Measurements from ENCODE around the gene RNU1-2. TPM values are rescaled to one million over a fixed set of nuclear protein-coding genes. Genes with fewer than 3 reads are reported as not detected.
"Not testable (repeated sequence)": the region's sequence is repeated elsewhere in the genome, so short reads cannot be mapped to it uniquely, and the experiment has no call there.

The RNU1-2 gene
- total RNA-seq, 1 donor from 2014 or later: 2,369 TPM

DNA sequence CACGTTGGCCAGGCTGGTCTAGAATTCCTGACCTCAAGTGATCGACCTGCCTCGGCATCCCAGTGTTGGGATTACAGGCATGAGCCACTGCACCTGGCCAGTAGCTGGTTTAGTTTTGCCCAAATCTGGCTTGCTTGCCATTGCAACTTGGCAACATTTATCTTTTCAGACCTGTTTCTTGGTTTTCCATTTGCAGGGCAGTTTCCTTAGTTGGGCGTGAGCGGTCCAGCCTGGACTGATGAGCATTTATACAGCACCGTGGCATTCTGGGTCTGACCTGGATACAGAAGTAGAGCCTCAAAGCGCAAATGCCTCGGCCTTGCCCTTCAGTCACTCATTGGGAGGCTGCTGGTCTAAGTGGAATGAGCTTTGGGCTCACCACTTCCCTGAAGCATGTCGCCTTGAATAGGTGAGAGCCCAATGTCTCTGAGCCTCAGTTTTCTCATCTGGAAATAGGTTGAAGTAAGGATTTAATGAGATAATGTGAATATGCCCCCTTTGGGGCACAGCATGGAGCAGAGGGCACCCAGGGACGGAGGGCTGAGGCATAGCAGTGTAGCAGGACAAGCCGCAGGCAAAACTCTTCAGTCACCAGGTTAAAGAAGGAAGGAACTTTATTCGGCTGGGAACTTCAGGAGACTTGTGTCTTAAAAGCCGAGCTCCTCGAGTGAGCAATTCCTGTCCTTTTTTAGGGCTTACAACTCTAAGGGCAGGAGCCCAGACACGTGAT, 23.3 kb downstream of the RNU1-2 start:
- H3K9me3 Mint-ChIP-seq; H3K36me3 Mint-ChIP-seq (ENCODE audit: low read depth); intact Hi-C loops (cut with micrococcal nuclease); H3K27me3 Mint-ChIP-seq (ENCODE audit: low read depth); DNase-seq (ENCODE audit: low spot score); H3K27ac Mint-ChIP-seq; H3K4me3 Mint-ChIP-seq (ENCODE audit: low read depth): not testable (repeated sequence)
- H3K4me1 Mint-ChIP-seq (ENCODE audit: low read depth): peaks cover 16% of the 10 kb centered on the region

DNA sequence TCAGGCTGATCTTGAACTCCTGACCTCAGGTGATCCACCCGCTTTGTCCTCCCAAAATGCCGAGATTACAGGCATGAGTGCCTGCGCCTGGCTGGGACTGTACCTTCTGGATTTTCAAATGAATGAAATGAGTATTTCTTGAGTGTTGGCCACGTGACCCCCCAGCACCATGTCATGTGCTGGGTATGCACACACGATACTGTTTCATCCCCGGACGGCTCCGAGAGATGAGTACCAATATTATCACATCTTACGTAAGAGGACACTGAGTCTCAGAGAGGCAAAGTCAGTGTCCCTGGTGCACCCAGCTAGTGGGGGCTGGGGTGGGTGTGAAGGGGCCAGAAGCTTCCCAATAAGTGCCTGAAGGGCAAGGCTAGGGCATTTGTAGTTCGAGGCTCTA, 25.2 kb downstream of the RNU1-2 start:
- Mint-ChIP-seq H3K9me3 (no peaks in the 10 kb centered on the region), H3K4me1 (ENCODE audit: low read depth) (peaks cover 14% of the 10 kb centered on the region), H3K27ac (no peak overlapping the region), H3K36me3 (ENCODE audit: low read depth) (no peaks in the 10 kb centered on the region), H3K27me3 (ENCODE audit: low read depth) (no peaks in the 10 kb centered on the region), H3K4me3 (ENCODE audit: low read depth) (no peak overlapping the region)
- intact Hi-C loops (cut with micrococcal nuclease): no loop called here
- no peak for DNase-seq (ENCODE audit: low spot score)

DNA sequence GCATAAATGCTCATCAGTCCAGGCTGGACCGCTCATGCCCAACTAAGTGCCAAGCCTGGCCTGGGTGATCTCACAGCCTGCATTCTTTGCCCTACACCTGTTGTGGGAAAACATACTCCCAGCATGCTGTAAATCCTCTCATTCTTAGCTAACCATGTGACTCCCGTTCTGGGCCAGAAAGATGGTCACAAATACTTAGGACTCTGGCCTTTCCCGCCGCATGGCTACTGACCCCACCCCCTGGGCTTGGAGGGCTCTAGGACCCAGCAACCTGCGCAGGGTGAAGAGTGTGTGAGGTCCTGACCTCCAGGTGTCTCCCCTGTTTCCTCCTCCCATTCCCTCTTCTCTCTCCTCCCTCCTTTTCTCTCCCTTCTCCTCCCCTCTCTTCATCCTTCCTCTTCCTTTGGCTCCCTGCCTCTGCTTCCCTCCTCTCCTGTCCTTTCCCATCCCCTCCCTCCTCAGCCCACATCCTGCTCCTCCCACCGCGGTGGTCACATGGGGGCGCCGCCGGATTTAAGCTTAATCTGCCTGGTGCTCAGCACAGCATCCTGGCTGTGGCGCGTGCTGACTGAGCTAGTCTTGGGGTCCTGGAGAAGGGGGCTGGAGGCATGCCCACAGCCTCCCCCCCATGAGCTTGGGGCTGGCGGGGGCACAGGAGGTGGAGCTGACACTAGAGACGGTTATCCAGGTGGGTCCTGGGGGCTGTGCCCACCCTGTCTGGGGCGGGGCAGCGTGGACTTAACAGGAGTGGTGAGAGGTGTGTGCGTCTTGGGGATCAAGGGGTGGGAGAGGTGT, 25.8 kb downstream of the RNU1-2 start, which contains the start of gene CROCC:
TSS of gene CROCC (plus strand) at position 541 of the 795 bp plus-strand sequence. CDS start at position 629, 88 bp downstream.
- H3K27ac Mint-ChIP-seq: peak within 1 kb of the TSS; percentile 58
- H3K4me3 Mint-ChIP-seq (ENCODE audit: low read depth): peak within 1 kb of the TSS; percentile 34
- no peaks in the 10 kb centered on the region for H3K36me3 Mint-ChIP-seq (ENCODE audit: low read depth)
- peaks cover 11% of the 10 kb centered on the region for H3K4me1 Mint-ChIP-seq (ENCODE audit: low read depth)
- intact Hi-C loops (cut with micrococcal nuclease): no loop called here
- no peak for DNase-seq (ENCODE audit: low spot score)
- H3K27me3 Mint-ChIP-seq (ENCODE audit: low read depth): no peaks in the 10 kb centered on the region
- H3K9me3 Mint-ChIP-seq: no peaks in the 10 kb centered on the region

DNA sequence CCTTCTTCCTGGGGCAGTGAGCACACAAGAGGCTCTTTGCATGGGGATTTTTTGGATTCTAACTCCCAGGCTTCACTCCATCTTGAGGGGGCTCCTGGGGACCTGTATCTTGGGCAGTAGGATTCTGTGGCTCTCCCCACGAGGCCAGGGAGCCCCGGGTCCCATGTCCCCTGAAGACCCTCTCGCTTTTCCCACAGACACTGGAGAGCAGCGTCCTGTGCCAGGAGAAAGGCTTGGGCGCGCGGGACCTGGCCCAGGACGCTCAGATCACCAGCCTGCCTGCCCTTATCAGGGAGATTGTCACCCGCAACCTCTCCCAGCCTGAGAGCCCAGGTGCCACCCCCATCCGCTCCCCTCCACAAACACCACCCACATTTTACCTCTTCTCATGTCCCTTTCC, 26.7 kb downstream of the RNU1-2 start:
- H3K4me3 Mint-ChIP-seq (ENCODE audit: low read depth): no peak overlapping the region
- H3K9me3 Mint-ChIP-seq: no peaks in the 10 kb centered on the region
- no peaks in the 10 kb centered on the region for H3K36me3 Mint-ChIP-seq (ENCODE audit: low read depth)
- intact Hi-C loops (cut with micrococcal nuclease): no loop called here
- peaks cover 11% of the 10 kb centered on the region for H3K4me1 Mint-ChIP-seq (ENCODE audit: low read depth)
- no peak overlapping the region for H3K27ac Mint-ChIP-seq
- no peak for DNase-seq (ENCODE audit: low spot score)
- H3K27me3 Mint-ChIP-seq (ENCODE audit: low read depth): no peaks in the 10 kb centered on the region

DNA sequence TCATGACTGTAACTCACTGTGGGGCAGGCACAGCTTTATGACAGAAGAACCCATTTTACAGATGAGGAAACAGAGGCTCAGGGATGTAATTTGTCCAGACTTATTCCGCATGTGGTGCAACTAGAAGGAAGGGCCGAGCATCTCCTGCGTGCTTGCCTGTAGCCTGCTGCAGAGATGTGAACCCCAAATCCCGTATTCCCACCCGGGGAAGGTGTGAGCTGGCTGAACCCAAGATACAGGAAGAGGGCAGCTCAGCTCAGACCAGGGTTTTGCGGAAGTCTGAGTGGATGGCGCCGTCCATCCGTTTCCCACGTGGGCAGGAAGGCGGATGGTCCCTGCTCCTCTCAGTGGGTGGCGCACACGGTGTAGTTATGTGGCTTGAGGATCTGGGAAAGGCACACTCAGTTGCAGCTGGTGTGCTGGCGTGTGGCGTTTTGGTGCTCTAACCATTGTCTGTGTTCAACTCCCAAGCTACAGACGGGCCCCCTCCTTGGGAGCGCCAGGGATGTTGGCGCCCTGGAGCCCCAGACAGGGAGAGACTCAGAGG, 27.2 kb downstream of the RNU1-2 start:
- no peak for DNase-seq (ENCODE audit: low spot score)
- Mint-ChIP-seq H3K9me3 (no peaks in the 10 kb centered on the region), H3K36me3 (ENCODE audit: low read depth) (no peaks in the 10 kb centered on the region), H3K4me3 (ENCODE audit: low read depth) (no peak overlapping the region), H3K27ac (no peak overlapping the region), H3K4me1 (ENCODE audit: low read depth) (peaks cover 11% of the 10 kb centered on the region), H3K27me3 (ENCODE audit: low read depth) (no peaks in the 10 kb centered on the region)
- intact Hi-C loops (cut with micrococcal nuclease): no loop called here

DNA sequence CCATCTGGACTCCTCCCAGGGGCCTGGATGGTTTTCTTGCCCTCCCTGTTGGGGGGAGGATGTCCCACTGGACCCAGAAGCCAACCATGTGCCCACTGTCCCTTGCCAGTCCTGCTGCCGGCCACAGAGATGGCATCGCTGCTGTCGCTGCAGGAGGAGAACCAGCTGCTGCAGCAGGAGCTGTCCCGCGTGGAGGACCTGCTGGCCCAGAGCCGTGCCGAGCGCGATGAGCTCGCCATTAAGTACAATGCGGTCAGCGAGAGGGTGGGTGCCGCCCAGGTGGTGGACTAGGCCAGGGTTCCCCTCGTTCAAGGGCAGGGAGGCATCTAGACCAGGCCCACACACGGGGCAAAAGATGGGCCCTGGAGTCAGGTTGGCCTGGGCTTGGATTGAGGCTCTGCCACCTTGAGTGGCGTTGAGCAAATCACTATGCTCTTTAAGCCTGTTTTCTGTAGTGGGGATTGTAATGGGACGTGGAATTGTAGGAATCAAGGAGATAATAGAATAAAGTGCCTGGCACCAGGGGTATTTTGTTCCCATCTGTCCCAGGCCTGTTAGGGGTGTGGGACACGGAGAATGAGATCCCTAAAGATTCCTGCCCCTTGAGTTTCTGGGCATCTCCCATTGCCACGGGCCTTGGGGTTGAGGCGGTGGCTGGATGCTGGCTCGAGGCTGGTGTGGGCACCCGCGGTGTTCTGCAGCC, 28.6 kb downstream of the RNU1-2 start:
- no peak for DNase-seq (ENCODE audit: low spot score)
- Mint-ChIP-seq H3K4me1 (ENCODE audit: low read depth) (peaks cover 11% of the 10 kb centered on the region), H3K36me3 (ENCODE audit: low read depth) (no peaks in the 10 kb centered on the region), H3K4me3 (ENCODE audit: low read depth) (no peak overlapping the region), H3K27me3 (ENCODE audit: low read depth) (no peaks in the 10 kb centered on the region), H3K9me3 (no peaks in the 10 kb centered on the region), H3K27ac (no peak overlapping the region)
- intact Hi-C loops (cut with micrococcal nuclease): no loop called here

DNA sequence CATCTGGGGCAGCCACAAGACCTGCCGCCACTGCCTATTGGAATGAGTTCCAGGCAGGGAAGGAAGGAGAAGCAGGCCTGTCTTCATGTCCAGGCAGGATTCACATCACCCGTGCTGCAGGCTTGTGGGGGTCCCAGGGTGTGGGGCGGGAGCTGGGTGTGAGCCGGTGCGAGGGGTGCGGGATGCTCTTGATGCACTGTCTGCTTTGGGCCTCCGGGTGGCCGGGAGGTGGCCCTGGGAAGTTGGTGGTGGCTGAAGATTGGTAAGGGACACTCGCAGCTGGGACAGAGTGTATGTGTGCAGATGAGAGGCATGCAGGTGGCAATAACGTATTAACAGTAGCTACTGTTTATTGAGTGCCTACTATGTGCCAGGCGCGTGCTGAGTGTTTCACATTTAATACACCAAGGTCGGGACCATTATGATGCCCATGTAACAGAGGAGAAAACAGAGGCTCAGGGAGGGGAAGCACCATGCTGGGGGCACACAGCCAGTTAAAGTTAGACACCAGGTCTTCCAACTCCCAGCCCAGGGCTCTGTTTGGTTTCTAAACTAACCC, 29.2 kb downstream of the RNU1-2 start:
- no peak for DNase-seq (ENCODE audit: low spot score)
- Mint-ChIP-seq H3K9me3 (no peaks in the 10 kb centered on the region), H3K4me3 (ENCODE audit: low read depth) (no peak overlapping the region), H3K27ac (no peak overlapping the region), H3K27me3 (ENCODE audit: low read depth) (no peaks in the 10 kb centered on the region), H3K36me3 (ENCODE audit: low read depth) (no peaks in the 10 kb centered on the region), H3K4me1 (ENCODE audit: low read depth) (peaks cover 11% of the 10 kb centered on the region)
- intact Hi-C loops (cut with micrococcal nuclease): no loop called here

DNA sequence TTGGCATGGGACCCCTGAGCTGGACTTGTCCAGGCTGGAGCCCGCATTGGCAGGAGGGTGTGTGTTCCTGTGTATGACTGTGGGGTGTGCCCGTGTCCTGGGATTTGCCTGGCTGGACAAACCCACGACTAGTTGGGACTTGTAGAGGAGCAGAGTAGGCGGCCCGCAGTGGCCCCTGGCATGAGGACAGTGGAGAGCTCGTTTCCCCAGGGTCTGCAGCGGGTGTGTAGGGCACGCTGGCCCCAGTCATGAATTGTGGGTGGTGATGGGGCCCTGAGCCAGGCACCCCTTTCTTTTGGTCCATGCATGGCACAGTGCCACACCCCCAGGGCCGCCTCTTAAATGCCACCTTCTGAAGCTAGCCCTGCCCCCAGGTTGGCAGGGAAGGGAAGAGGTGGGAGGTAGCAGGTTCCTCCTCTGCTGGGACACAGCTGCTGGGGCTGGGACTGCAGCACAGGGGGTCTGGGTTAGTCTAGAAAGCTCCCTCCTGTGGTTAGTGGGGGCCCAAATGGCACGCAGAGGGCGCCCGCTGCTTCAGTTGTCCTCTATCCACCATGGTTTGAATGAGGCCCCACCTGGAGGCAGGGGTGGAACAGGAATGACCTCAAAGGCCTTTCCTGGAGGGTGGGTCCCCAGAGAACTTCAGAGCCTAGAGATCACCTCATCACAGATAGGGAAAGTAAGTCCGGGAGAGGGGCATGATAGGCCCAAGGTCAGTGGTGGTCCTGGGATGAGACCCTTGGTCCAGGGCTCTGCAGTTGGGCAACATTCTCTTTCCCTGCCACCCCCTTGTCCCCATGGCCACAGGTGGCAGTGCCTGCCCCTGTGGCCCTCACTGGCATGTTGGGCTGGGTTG, 30.1 kb downstream of the RNU1-2 start:
- Mint-ChIP-seq H3K9me3 (no peaks in the 10 kb centered on the region), H3K27ac (no peak overlapping the region)

DNA sequence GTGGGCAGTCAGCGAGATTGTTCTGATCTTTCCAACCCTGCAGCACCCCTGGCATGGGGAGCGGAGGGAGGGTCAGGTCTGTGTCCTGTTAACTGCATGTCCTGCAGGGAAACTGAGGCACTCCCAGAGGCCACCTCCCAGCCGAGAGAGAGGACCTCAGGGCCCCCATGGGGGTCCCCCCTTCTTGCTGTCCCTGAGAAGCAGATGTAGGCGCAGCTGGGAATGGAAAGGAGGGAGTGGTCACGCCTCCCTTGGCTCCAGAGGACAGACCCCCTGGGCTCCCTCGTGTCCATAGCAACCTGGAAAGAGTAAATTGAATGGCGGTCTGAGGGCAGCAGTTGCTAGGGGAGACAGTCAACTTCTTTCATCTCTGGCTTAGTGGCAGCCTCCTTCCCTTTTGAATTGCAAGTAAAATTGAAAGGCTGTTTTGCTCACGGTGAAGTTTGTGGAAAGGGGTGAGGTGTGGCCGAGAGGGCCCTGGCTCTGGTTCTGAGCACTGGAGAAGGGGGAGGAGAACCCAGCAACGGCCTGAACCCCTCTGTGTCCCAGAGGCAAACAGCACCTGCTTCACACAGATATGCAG, 30.8 kb downstream of the RNU1-2 start:
- Mint-ChIP-seq H3K27ac (no peak overlapping the region), H3K4me1 (ENCODE audit: low read depth) (peaks cover 8% of the 10 kb centered on the region), H3K36me3 (ENCODE audit: low read depth) (no peaks in the 10 kb centered on the region), H3K4me3 (ENCODE audit: low read depth) (no peak overlapping the region), H3K27me3 (ENCODE audit: low read depth) (no peaks in the 10 kb centered on the region), H3K9me3 (no peaks in the 10 kb centered on the region)
- DNase-seq (ENCODE audit: low spot score): no peak
- intact Hi-C loops (cut with micrococcal nuclease): no loop called here

More for the DNA sequence above, 30.1 kb downstream of the RNU1-2 start:
- H3K36me3 Mint-ChIP-seq (ENCODE audit: low read depth): no peaks in the 10 kb centered on the region
- intact Hi-C loops (cut with micrococcal nuclease): no loop called here
- DNase-seq (ENCODE audit: low spot score): no peak
- H3K4me1 Mint-ChIP-seq (ENCODE audit: low read depth): peaks cover 11% of the 10 kb centered on the region
- no peak overlapping the region for H3K4me3 Mint-ChIP-seq (ENCODE audit: low read depth)
- H3K27me3 Mint-ChIP-seq (ENCODE audit: low read depth): no peaks in the 10 kb centered on the region

DNA sequence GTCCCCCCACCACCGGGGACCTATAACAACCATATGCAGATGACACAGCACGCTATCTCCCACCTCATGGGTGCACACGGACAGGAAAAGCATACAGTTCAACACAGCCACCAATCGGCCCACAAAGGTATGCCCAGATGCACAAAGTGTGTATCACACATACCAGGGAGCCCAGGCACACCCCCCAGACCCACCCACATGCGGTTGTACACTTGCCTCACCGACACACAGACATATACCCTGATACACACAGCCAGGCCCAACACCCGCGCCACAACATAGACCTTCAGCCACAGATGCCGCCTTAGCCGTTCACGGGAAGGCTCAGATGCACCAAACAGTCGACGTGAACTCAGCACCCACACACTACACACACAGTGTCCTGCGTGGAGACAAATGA, 31.5 kb downstream of the RNU1-2 start:
- no peaks in the 10 kb centered on the region for H3K36me3 Mint-ChIP-seq (ENCODE audit: low read depth)
- no peaks in the 10 kb centered on the region for H3K9me3 Mint-ChIP-seq
- H3K27me3 Mint-ChIP-seq (ENCODE audit: low read depth): no peaks in the 10 kb centered on the region
- intact Hi-C loops (cut with micrococcal nuclease): no loop called here
- no peak for DNase-seq (ENCODE audit: low spot score)
- peaks cover 4% of the 10 kb centered on the region for H3K4me1 Mint-ChIP-seq (ENCODE audit: low read depth)
- no peak overlapping the region for H3K4me3 Mint-ChIP-seq (ENCODE audit: low read depth)
- H3K27ac Mint-ChIP-seq: no peak overlapping the region

DNA sequence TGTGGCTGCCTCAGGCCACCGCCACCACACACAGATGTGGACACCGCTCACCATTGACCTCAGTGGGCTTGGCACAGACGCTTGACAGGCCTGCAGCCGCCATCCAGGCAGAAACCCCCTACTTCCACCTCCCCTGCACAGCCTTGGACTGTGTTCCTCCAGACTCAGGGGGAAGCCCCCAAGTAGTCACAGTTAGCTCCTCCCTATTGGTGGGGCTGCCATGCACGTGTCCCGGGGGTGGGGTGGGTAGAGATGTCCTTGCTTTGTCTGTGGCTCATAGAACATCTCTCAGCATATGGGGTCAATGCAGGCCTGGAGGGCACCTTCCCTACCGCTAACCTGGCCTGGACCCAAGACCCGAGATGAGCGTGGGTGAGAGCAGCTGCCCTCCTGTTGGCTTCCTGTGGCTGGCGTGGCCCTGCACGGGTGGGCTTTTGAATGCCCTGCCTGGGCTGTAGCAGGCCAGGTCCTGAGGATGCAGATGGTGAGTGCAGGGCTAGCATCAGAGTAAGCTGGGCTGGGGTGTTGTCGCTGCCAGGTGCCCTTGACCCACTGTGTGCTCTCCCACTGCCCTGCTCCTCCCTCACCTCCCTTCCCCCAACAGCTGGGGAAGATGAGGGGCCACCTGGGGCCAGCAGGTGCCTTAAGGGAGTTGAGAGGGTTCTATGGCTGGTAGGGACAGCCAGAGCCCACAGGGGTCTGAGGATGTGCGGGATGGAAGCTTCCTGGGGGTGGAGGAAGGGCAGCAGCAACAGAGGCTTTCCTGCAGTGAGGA, 32.1 kb downstream of the RNU1-2 start:
- peaks cover 4% of the 10 kb centered on the region for H3K4me1 Mint-ChIP-seq (ENCODE audit: low read depth)

More for the DNA sequence above, 32.1 kb downstream of the RNU1-2 start:
- Mint-ChIP-seq H3K27ac (no peak overlapping the region), H3K36me3 (ENCODE audit: low read depth) (no peaks in the 10 kb centered on the region), H3K27me3 (ENCODE audit: low read depth) (no peaks in the 10 kb centered on the region), H3K4me3 (ENCODE audit: low read depth) (no peak overlapping the region), H3K9me3 (no peaks in the 10 kb centered on the region)
- no peak for DNase-seq (ENCODE audit: low spot score)
- intact Hi-C loops (cut with micrococcal nuclease): no loop called here

Data from activated T-helper 2 cell treated with anti-CD3 and anti-CD28 coated beads, Interferon-gamma antibody, Interleukin-2, Interleukin-4, amounts not matched to agents 10 μg/mL and 5 μg/mL and 100 μg/mL, durations not matched to agents 14 hours and 24 hours and 36 hours (primary cell).